Transverse colon (tissue), 4 donors: ENCODE measurements around the gene CYP26A1. TPM values are rescaled to one million over a fixed set of nuclear protein-coding genes. Genes with fewer than 3 reads are reported as not detected.

Source experiments
- DNase-seq: peaks from one replicate; pipeline ENCODE4 v3.0.0-alpha.2; 2019
- H3K27ac ChIP-seq, 4 donors: fragments of 200-600 bp; sonication (generic); 2 replicates each; pipeline ENCODE4 v1.5.1; 2016 to 2018; ENCODE audit warnings: inconsistent platforms in 4 of 4
- H3K27me3 ChIP-seq: fragments of 200-600 bp; sonication (generic); 2 replicates; pipeline ENCODE4 v1.5.1; 2017; ENCODE audit warnings: inconsistent platforms
- H3K36me3 ChIP-seq, 4 donors: fragments of 200-600 bp; sonication (generic); 2 replicates each; pipeline ENCODE4 v1.5.1; 2017 to 2019; ENCODE audit warnings: inconsistent platforms in 4 of 4
- H3K4me1 ChIP-seq, 4 donors: fragments of 200-600 bp; sonication (generic); 2 replicates each; pipeline ENCODE4 v1.5.1; 2017 to 2020; ENCODE audit warnings: inconsistent platforms in 4 of 4
- H3K4me3 ChIP-seq, 4 donors: fragments of 200-600 bp; sonication (generic); 1 replicate in 1 of 4; 2 replicates in 3 of 4; pipeline versions ENCODE4 v1.5.1 to v1.6.1; 2017 to 2019; ENCODE audit warnings: inconsistent platforms in 4 of 4
- H3K9me3 ChIP-seq, 2 donors: fragments of 200-600 bp; sonication (generic); 2 replicates each; pipeline ENCODE4 v1.5.1; 2017 to 2019; ENCODE audit warnings: inconsistent platforms in 2 of 2
- EP300 ChIP-seq: sonication (generic); formaldehyde crosslinking; IDR thresholded peaks from one replicate; pipeline ENCODE4 v1.6.1; 2017; ENCODE audit warnings: antibody characterized with exemption, low read depth
- POLR2A ChIP-seq: fragments of 450-650 bp; IDR thresholded peaks from one replicate; pipeline ENCODE4 v1.6.1; 2016; ENCODE audit warnings: antibody characterized with exemption, mild to moderate bottlenecking, moderate library complexity
- POLR2AphosphoS5 ChIP-seq, 3 donors: sonication (generic); formaldehyde crosslinking; IDR thresholded peaks; one replicate each; pipeline ENCODE4 v1.6.1; 2016; ENCODE audit warnings: antibody characterized with exemption in 3 of 3
- WGBS, 2 donors: methylation state at CpG; one replicate each; pipeline ENCODE4 v1.1.5; 2018; ENCODE audit warnings: low coverage in 1 of 2; 5-methylcytosine and 5-hydroxymethylcytosine counted together
- in situ Hi-C, 4 donors: fragments of 200-750 bp; cut with MboI; loops; one replicate each; pipeline versions ENCODE4 v1.15.0 to v1.15.1; 2017; ENCODE audit warnings: low sequenced_read_pairs in 3 of 4, low pct_ligation_motif_present in 1 of 4, low pct_unique_long_range_greater_than_20kb in 1 of 4
- intact Hi-C: fragments of 100-400 bp; cut with DNase I; formaldehyde crosslinking; loops from one replicate; pipeline ENCODE4 v1.15.1; 2023; ENCODE audit warnings: low total_unique reads
- total RNA-seq, 4 donors: library from RNA; depleted of rRNA; stranded (reverse); fragments of >200 nt; gene quantifications; one replicate each; pipeline ENCODE4 v1.1.0, GENCODE V29; 2016
- TF ChIP-seq, protein P1 (sequence below), 5 experiments: fragments of 200-600 bp in 3 of 5; fragments of 450-650 bp in 2 of 5; sonication (generic) in 3 of 5; IDR thresholded peaks; 1 replicate in 2 of 5; 2 replicates in 3 of 5; pipeline ENCODE4 v1.5.1; 2016 to 2017; ENCODE audit warnings: antibody characterized with exemption in 5 of 5, inconsistent platforms in 3 of 5, mild to moderate bottlenecking in 2 of 5, moderate library complexity in 1 of 5

Gene CYP26A1
- total RNA-seq, 4 donors from 2014 or later, result not detected

DNA sequence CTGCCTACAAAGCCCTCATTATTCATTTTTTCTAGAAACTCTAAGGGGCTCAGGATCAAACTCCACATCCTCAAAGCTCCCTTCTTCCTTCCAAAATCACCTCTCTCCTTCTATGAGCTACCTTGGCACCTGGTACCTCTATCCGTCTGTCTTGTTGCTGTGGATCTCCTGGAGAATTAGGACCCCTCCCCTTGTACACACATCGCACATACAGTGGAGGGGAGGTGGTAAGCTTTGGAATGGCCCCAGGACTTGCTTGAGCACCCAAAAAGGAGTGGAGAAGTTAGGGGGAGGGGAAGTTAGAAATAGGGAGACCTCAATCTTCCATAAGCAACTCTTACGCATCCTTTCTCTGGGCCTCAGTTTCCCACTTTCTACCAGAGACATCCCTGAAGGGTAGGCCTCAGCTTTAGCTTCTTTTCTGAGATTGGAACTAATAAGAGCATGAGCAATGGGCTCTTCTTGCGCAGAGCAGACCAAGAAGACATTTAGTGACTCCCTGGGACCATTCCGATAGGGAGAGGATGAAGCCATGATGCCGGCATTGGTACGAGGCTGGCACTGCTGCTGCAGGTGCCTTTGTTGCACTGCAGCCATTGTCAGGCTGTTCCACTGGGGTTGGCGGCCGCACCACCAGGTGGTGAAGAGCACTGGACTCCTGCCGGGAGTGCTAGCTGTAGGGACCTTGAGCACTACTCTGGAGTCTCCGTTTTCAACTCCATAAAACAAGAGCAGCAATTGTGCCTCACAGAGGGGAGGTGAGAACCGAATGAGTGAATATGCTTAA is 8.6 kb upstream of the CYP26A1 start:
- in situ Hi-C loops (no loop called here), intact Hi-C loops (no loop called here)
- DNase-seq, result no peak
- WGBS, 2 donors, result 80 to 85% methylated on average over 2 to 12 of the region's 12 CpGs
- TF ChIP-seq POLR2A (no peak), EP300 (no peak), POLR2AphosphoS5 (IDR thresholded peaks at IDR 0.05) (no peak)
- TF ChIP-seq, protein P1, sequence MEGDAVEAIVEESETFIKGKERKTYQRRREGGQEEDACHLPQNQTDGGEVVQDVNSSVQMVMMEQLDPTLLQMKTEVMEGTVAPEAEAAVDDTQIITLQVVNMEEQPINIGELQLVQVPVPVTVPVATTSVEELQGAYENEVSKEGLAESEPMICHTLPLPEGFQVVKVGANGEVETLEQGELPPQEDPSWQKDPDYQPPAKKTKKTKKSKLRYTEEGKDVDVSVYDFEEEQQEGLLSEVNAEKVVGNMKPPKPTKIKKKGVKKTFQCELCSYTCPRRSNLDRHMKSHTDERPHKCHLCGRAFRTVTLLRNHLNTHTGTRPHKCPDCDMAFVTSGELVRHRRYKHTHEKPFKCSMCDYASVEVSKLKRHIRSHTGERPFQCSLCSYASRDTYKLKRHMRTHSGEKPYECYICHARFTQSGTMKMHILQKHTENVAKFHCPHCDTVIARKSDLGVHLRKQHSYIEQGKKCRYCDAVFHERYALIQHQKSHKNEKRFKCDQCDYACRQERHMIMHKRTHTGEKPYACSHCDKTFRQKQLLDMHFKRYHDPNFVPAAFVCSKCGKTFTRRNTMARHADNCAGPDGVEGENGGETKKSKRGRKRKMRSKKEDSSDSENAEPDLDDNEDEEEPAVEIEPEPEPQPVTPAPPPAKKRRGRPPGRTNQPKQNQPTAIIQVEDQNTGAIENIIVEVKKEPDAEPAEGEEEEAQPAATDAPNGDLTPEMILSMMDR (IDR thresholded peaks at IDR 0.05), result no peak
- Histone ChIP-seq H3K27me3 (peaks cover 100% of the 10 kb centered on the region), H3K27ac (no peak overlapping the region), H3K9me3 (no peaks in the 10 kb centered on the region), H3K4me1 (peaks cover 0 to 37% (median 28%) of the 10 kb centered on the region in 4 donors), H3K36me3 (no peaks in the 10 kb centered on the region), H3K4me3 (no peak overlapping the region)

DNA sequence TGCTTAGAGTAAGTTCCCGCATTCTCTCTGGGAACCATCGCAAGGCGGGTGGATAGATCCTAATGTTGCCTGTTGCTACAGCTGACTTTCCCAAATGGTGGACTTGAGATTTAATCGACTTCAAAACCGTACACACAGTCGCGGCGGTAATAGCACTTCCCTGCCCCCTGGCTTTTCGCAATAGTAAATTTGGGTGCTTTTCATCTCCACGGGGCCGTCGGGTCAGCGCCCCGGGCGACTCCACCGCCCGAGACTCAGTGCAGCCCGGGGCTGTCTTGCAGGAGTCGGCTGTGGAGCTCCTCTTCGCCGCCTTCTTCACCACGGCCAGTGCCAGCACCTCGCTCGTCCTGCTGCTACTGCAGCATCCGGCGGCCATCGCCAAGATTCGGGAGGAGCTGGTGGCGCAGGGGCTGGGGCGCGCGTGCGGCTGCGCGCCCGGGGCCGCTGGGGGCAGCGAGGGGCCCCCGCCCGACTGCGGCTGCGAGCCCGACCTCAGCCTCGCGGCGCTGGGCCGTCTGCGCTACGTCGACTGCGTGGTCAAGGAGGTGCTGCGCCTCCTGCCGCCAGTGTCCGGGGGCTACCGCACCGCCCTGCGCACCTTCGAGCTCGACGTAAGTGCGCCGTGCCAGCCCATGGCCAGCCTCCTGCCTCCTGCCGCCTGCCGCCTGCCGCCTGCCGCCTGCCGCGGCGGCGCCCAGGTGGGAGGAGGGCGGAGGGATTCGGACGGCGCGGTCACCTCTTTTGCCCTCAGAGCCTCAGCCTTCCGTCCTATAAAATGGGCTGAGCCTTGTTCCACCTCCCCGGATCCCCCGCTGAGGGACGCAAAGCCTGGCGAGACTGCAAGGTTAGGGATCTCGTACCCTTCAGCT is 7.8 kb upstream of the CYP26A1 start:
- Histone ChIP-seq H3K27me3 (peaks cover 100% of the 10 kb centered on the region), H3K9me3 (no peaks in the 10 kb centered on the region), H3K4me1 (peaks cover 0 to 32% (median 27%) of the 10 kb centered on the region in 4 donors), H3K27ac (no peak overlapping the region), H3K4me3 (no peak overlapping the region), H3K36me3 (no peaks in the 10 kb centered on the region)
- no peak for DNase-seq
- WGBS, 2 donors, result 12% methylated on average over 49 of the region's 81 CpGs; no CpG with 5 or more reads in 1 of the 2 donors
- in situ Hi-C loops (no loop called here), intact Hi-C loops (no loop called here)
- TF ChIP-seq POLR2AphosphoS5 (IDR thresholded peaks at IDR 0.05), result no peak
- TF ChIP-seq, protein P1 (IDR thresholded peaks at IDR 0.05), result no peak
- TF ChIP-seq EP300, result no peak
- no peak for TF ChIP-seq POLR2A

DNA sequence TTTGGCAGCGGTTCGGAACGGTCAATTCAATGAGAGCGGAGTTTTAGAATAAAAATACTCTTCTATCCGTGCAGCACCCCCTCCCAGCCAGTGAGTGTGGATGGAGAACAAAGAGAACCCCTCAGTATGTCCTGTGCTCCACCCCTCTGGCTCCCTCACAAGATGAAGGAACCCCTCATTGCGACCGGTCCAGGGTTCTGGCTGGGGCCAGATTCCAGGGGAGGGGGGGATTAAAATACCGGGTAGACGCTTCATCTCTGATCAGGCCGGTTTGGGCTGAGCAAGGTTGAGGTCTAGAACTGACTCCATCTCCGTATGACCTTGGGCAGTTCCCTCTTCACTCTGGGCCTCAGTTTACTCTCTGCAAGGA is 7.2 kb upstream of the CYP26A1 start:
- intact Hi-C loops, result no loop called here
- WGBS, 2 donors, result 17% methylated on average over 10 of the region's 11 CpGs; no CpG with 5 or more reads in 1 of the 2 donors
- peaks cover 100% of the 10 kb centered on the region for H3K27me3 ChIP-seq
- peaks cover 0 to 34% (median 23%) of the 10 kb centered on the region in 4 donors for H3K4me1 ChIP-seq
- no peaks in the 10 kb centered on the region for H3K9me3 ChIP-seq
- in situ Hi-C loops, result no loop called here
- DNase-seq, result no peak
- no peak overlapping the region for H3K4me3 ChIP-seq
- no peaks in the 10 kb centered on the region for H3K36me3 ChIP-seq
- no peak overlapping the region for H3K27ac ChIP-seq
- TF ChIP-seq EP300 (no peak), POLR2AphosphoS5 (IDR thresholded peaks at IDR 0.05) (no peak), POLR2A (no peak)
- TF ChIP-seq, protein P1 (IDR thresholded peaks at IDR 0.05), result no peak
